Hepatocyte (in vitro differentiated cells): Measurements from ENCODE around the gene CISD3.

Experiments
- EZH2 ChIP-seq: fragments of 200-600 bp; sonication (generic); IDR thresholded peaks from 2 replicates; pipeline ENCODE4 v1.6.1; 2016; ENCODE audit warnings: antibody characterized with exemption, mild to moderate bottlenecking, borderline replicate concordance
- EZH2phosphoT487 ChIP-seq: fragments of 200-600 bp; sonication (generic); IDR thresholded peaks from one replicate; pipeline ENCODE4 v1.6.1; 2018; ENCODE audit warnings: antibody characterized with exemption, mild to moderate bottlenecking, low read depth, moderate library complexity; ENCODE audit not compliant: unreplicated experiment, severe bottlenecking
- TF ChIP-seq, protein P1 (sequence below): fragments of 200-600 bp; sonication (generic); IDR thresholded peaks from 2 replicates; pipeline ENCODE4 v1.5.1; 2016; ENCODE audit warnings: antibody characterized with exemption, mild to moderate bottlenecking; ENCODE audit not compliant: poor library complexity

GRCh38 chr17:38746004-38746848, 16.1 kb downstream of the CISD3 start:
- TF ChIP-seq, protein P1, sequence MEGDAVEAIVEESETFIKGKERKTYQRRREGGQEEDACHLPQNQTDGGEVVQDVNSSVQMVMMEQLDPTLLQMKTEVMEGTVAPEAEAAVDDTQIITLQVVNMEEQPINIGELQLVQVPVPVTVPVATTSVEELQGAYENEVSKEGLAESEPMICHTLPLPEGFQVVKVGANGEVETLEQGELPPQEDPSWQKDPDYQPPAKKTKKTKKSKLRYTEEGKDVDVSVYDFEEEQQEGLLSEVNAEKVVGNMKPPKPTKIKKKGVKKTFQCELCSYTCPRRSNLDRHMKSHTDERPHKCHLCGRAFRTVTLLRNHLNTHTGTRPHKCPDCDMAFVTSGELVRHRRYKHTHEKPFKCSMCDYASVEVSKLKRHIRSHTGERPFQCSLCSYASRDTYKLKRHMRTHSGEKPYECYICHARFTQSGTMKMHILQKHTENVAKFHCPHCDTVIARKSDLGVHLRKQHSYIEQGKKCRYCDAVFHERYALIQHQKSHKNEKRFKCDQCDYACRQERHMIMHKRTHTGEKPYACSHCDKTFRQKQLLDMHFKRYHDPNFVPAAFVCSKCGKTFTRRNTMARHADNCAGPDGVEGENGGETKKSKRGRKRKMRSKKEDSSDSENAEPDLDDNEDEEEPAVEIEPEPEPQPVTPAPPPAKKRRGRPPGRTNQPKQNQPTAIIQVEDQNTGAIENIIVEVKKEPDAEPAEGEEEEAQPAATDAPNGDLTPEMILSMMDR = no peak
- no peak for TF ChIP-seq EZH2phosphoT487
- no peak for TF ChIP-seq EZH2
